GM12873 (cell line): Measurements from ENCODE around the gene LRRC2.

Experiments used
- CTCF ChIP-seq: IDR thresholded peaks from 2 replicates; pipeline ENCODE4 v1.5.1; 2012; ENCODE audit warnings: low read depth, mild to moderate bottlenecking, moderate library complexity, low read length, control low read depth; ENCODE audit not compliant: insufficient read depth; ENCODE audit errors: missing control alignments

LRRC2 gene

GRCh38 chr3:46477145-46477544, 89.0 kb downstream of the LRRC2 start:
- no peak for TF ChIP-seq CTCF

GRCh38 chr3:46472736-46473135, 93.4 kb downstream of the LRRC2 start:
- no peak for TF ChIP-seq CTCF

GRCh38 chr3:46471371-46471914, 94.7 kb downstream of the LRRC2 start:
- TF ChIP-seq CTCF, result no peak

- no peak for TF ChIP-seq CTCF
These were observed 95.3 kb downstream of the LRRC2 start for GRCh38 chr3:46470831-46471230.

- TF ChIP-seq CTCF, result no peak
These were observed 96.3 kb downstream of the LRRC2 start for GRCh38 chr3:46469680-46470357.

- TF ChIP-seq CTCF, result no peak
These were observed 97.1 kb downstream of the LRRC2 start for GRCh38 chr3:46468753-46469600.

GRCh38 chr3:46467562-46467961, 98.5 kb downstream of the LRRC2 start:
- TF ChIP-seq CTCF, result no peak
